GM12892 (cell line): ENCODE results near the gene SCCPDH.

Experiments used
- DNase-seq: peaks from one replicate; pipeline ENCODE4 v3.0.0; 2011; ENCODE audit not compliant: insufficient read length
- FAIRE-seq: peaks from 2 replicates; lab custom pipeline; 2011; peaks lifted over from hg19 to GRCh38; lab: Jason Lieb, UNC
- POLR2A ChIP-seq: IDR thresholded peaks from 2 replicates; pipeline ENCODE4 v1.6.1; 2011; ENCODE audit warnings: low read depth, low read length, control low read depth
- POLR2AphosphoS5 ChIP-seq: IDR thresholded peaks from 2 replicates; pipeline ENCODE4 v1.6.1; 2011; ENCODE audit warnings: low read depth, low read length, control low read depth
- TAF1 ChIP-seq: IDR thresholded peaks from 2 replicates; pipeline ENCODE4 v1.6.1; 2011; ENCODE audit warnings: low read depth, mild to moderate bottlenecking, control low read depth, low read length, borderline replicate concordance

The SCCPDH gene

DNA sequence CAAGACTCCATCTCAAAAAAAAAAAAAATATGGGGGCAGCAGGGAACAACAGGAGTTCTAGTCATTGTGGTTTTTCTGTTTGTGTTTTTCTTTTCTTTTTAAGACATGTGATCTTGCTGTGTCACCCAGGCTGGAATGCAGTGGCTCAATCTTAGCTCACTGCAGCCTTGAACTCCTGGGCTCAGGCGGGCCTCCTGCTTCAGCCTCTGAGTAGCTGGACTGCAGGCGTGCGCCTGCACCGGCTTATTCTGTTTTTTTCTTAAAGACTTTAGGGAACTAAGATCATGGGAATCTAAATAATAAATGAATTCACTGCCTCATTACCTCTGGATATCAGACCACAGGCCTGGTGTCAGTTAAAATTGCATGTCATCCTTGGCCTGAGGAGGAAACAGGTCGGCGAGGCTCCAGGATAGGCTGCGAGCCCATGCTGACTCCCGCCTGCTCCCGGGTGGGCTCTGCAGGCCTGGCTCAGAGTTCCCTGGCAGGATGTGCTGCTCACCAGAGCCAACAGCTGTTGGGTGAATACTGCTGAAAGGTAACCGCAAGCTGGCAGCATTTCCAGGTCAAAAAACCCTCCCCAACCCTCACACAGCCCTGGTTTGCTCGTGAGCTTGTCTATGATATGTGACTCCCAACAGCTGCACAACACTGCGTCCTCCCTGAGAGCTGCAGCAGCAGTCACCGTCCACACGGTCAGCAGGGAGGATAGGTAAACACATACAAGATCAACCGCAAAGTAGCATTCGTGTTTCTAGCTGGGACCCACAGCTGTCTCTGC is 58.1 kb downstream of the SCCPDH start:
- FAIRE-seq (no peak), DNase-seq (no peak)
- no peak for TF ChIP-seq TAF1
- TF ChIP-seq POLR2A: no peak
- TF ChIP-seq POLR2AphosphoS5: no peak

DNA sequence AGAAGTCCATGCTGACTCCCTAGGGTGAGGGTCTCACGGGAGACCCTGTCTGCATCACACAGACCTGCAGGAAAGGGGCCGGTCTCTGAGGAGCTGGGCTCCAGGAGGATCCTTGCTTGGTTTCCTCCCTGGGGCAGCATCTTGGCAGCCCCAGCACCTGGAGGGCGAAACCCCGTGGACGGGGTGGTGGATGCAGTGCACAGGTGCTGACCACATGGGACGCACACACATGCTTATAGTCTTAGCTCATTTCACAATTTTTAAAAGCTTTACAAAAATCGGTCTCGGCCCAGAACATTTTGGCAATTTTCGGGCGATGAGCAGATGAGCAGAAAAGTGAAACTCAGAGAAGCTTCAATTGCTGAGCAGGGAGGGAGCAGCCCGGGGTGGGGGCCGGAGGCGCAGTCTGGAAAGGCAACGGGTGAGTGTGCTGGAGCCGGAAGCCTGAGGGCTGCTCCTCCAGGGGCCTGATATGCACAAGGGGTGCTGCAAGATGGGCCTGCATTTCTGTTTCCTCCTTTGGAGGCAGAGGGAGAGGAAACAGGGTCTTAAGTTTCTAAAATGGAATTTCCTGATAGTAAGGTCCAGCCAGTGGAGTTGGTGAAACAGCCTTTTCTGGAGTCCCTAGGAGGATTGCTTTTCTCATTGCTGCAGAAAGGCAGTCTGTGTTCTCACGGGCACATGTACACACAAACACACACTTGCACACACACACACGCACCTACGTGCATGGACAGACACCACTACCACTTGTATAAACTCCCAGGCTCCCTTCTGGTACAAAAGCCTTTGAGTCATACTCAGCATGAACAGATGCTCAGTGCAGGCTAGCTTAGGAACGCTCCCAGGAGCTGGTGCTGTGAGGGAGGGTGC is 60.6 kb downstream of the SCCPDH start:
- FAIRE-seq (no peak), DNase-seq (no peak)

DNA sequence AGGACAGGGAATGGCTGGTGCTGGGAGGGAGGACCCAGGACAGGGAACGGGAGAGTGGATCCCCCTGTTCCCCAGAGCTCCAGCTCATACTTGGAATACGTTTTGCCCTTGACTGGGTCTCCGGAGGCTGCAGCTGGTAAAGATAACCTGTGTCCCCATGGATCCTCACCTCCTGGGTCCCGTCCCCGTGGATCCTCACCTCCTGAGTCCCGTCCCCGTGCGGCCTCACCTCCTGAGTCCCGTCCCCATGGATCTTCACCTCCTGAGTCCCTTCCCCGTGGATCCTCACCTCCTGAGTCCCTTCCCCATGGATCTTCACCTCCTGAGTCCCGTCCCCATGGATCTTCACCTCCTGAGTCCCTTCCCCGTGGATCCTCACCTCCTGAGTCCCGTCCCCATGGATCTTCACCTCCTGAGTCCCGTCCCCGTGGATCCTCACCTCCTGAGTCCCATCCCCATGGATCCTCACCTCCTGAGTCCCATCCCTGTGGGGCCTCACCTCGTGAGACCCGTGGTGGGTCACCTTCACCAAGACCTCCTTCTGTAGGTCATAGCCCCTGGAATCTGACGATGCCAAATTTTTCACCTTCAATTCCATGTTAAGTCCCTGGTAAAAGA is 61.4 kb downstream of the SCCPDH start:
- TF ChIP-seq TAF1 (no peak), POLR2A (no peak)
- no peak for DNase-seq
- no peak for FAIRE-seq

More for the DNA sequence above, 60.6 kb downstream of the SCCPDH start:
- TF ChIP-seq POLR2AphosphoS5: no peak
- no peak for TF ChIP-seq POLR2A
- no peak for TF ChIP-seq TAF1

DNA sequence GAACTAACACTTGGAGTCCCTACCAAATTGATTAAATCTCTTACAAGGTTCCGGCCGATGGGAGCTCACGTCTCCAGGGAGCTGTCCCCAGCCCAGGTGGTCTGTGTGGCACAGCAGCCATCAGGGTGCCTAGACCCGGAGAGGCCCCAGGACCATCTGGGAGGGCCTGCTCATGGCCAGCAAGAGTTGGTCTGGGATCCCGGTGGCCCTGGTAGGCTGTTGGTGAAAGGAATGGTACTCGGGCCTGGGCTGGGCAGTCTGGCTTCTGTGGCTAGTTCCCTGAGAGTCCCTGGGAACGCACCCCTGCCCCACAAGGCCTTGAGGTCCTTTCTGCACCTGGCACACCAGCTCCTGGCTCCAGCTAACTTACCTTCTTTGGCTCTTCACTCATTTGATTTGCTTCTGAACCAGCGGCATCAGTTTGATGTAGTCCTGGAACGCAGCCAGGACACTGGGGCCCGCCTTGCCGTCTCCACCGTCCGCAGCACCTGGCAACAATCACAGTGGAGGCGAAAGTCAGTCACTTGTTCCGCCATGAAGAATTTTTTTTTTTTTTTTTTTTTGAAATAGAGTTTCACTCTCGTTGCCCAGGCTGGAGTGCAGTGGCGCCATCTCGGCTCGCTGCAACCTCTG is 62.5 kb downstream of the SCCPDH start:
- no peak for TF ChIP-seq POLR2A
- TF ChIP-seq POLR2AphosphoS5: no peak
- no peak for TF ChIP-seq TAF1
- FAIRE-seq (no peak), DNase-seq (no peak)

DNA sequence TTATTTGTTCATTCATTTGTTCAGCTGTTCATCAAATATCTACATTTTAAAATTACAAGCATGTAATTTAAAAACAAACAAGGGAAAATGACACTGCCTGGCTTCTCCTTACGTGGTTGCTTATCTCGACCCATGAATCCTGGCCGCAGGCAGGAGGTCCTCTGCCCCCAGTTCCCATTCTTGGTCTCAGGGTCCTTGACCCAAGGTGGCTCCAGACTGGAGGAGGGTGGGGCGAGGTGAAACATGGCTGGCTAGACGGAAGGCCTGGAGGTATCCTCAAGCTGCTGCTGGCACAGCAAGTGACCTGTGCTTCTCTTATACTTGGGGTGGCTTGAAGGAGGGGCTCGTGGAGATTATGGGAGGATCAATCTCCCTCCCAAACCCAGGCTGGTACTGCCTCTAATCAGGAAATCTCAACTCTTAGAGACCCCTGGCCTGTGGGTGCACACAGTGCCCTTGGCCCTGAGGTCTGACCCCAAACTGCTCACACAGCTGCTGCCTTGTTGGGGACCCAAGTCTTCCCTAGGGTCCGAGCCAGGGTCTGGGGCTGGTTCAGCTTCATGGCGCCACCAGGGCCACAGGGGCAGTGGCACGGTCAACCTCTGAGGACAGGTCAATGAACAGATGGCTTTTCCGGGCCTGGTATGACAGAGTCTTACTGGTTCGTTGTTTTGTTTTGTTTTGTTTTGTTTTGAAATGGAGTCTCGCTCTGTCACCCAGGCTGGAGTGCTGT is 63.7 kb downstream of the SCCPDH start:
- DNase-seq: no peak
- FAIRE-seq: no peak
- TF ChIP-seq POLR2AphosphoS5 (no peak), POLR2A (no peak), TAF1 (no peak)

DNA sequence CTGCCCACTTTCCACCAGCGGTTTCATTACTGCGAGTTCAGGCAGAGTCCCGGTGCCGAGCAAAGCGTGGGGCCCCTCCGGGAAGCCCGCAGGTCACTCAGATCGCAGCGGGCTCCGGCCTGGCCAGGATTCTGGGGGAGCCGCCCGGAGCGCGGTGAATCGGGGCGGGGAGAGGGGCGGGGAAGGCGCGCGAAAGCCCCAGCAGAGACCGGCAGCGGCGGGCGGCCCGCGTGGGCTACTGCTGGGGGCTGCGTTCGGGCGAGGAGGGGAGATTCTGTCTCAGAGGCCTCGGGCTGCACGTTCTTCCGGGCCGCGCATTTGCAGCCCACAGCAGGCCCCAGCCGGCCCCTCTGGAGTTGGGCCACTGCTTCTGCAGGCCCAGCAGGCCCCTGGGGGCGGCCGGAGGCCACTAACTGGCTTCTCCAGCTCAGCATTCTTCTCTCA is 64.7 kb downstream of the SCCPDH start:
- TF ChIP-seq TAF1: no peak
- no peak for TF ChIP-seq POLR2A
- TF ChIP-seq POLR2AphosphoS5: no peak
- no peak for DNase-seq
- no peak for FAIRE-seq

DNA sequence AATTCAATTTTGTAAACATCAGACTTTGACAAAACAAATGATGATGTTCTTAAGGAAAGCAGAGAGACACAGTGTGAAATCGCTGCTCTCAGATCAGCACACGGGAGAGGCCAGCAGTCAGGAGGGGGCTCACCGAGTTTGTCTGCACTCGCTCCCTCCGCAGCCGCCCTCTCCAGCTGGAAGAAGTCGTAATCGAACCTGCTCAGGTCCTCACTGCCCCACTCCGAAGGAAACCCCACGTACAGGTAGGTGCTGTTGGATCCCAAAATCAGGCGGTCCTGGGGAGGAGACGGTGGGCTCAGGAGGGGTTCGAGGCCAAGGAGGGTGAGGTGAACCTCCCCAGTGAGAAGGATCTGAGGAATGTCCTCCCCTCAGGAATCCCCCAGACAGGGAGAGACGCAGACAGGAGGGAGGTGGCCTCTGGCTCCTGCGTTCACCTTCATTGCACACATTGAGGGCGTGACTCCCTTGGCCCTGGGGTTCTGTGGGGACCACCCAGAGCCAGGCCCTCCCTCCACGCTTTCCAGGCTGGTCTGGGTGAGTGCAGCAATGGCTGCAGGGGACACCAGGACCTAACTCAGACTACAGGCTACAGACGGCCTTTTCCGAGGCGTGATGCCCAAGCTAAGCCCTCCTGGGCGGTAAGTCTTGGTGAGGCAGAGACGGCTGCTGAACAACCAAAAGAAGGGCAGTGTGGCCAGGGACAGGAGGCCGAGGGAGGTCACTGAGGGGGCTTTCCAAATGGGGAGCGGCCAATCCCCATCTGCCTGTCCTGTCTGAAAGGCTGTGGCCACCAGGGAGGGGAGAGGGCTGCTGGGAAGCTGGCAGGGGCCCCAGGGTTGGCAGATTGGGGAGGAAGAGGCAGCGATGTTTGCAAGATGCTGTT is 65.5 kb downstream of the SCCPDH start:
- TF ChIP-seq POLR2AphosphoS5: no peak
- TF ChIP-seq POLR2A: no peak
- no peak for TF ChIP-seq TAF1
- FAIRE-seq (no peak), DNase-seq (no peak)

DNA sequence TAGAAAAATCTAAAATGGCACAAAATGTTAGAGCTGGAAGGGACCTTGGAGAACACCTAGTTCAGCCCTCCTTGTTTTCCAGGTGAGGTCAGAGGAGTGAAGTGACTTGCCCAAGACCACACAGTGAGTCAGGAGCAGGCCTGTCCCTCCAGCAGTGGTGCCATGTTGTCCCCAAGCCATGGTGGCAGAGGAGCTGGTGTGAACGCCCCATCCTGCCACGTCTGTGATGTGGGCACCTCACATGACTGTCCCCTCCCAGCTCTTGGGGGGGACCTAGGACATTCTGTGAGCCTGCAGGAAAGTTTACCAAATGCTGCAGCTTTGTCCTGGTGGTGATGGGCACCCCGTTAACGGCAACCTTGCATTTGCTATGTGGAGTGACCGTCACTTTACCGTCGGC is 66.2 kb downstream of the SCCPDH start:
- FAIRE-seq: no peak
- DNase-seq: no peak
- TF ChIP-seq POLR2AphosphoS5: no peak
- TF ChIP-seq TAF1: no peak
- TF ChIP-seq POLR2A: no peak

DNA sequence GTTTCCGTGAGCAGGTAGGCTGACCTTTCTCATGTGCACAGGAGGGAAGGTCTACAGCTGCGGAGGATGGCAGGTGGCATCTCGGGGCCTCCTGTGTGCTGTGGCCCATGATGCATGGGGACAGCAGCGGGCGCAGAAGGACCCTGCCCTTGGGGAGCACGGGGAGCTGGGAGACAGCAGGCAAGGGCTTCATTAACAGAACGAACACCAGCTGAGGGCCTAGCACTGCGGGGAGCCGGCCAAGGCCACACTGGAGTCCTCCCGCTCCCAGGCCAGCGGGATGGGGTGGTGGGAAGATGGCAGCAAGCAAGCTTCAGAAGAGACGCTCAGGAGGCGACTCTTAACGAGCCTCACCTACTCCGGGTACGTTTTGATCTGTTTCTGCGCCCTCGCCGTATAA is 66.6 kb downstream of the SCCPDH start:
- DNase-seq: no peak
- no peak for TF ChIP-seq TAF1
- TF ChIP-seq POLR2AphosphoS5: no peak
- FAIRE-seq: no peak
